Neutrophil (primary cell): ENCODE data around the gene SRP68.
"Not testable (repeated sequence)": the region's sequence is repeated elsewhere in the genome, so short reads cannot be mapped to it uniquely, and the experiment has no call there.

ENCODE experiments used
- H3K27ac ChIP-seq: fragments of 200-600 bp; sonication (generic); 2 replicates; pipeline ENCODE4 v1.5.1; 2016; ENCODE audit warnings: mild to moderate bottlenecking, moderate library complexity
- H3K27me3 ChIP-seq: fragments of 200-600 bp; sonication (generic); 2 replicates; pipeline ENCODE4 v1.6.0; 2016; ENCODE audit warnings: mild to moderate bottlenecking
- H3K36me3 ChIP-seq: fragments of 200-600 bp; sonication (generic); 2 replicates; pipeline ENCODE4 v1.5.1; 2017
- H3K4me1 ChIP-seq, 2 experiments: fragments of 200-600 bp in 1 of 2; sonication (generic) in 1 of 2; 1 replicate in 1 of 2; 2 replicates in 1 of 2; pipeline versions ENCODE4 v1.5.1 to v1.6.1; 2013 to 2016; ENCODE audit warnings: low read depth in 1 of 2, low read length in 1 of 2, mild to moderate bottlenecking in 1 of 2, moderate library complexity in 1 of 2; ENCODE audit not compliant: control insufficient read depth in 1 of 2, insufficient read depth in 1 of 2
- H3K4me3 ChIP-seq, 2 experiments: fragments of 200-600 bp in 1 of 2; sonication (generic) in 1 of 2; 1 replicate in 1 of 2; 2 replicates in 1 of 2; pipeline ENCODE4 v1.5.1; 2013 to 2016; ENCODE audit warnings: low read depth in 1 of 2, low read length in 1 of 2, mild to moderate bottlenecking in 1 of 2, moderate library complexity in 1 of 2
- H3K9me3 ChIP-seq: fragments of 200-600 bp; sonication (generic); 2 replicates; pipeline ENCODE4 v1.5.1; 2016
- CTCF ChIP-seq: fragments of 200-600 bp; sonication (generic); IDR thresholded peaks from 2 replicates; pipeline ENCODE4 v1.5.1; 2016; ENCODE audit warnings: antibody characterized with exemption

The SRP68 gene

GRCh38 chr17:76080768-76081287, 8.5 kb upstream of the SRP68 start:
- H3K4me1 ChIP-seq: peaks cover 25 to 29% of the 10 kb centered on the region in 2 experiments
- no peaks in the 10 kb centered on the region for H3K9me3 ChIP-seq
- peaks cover 47% of the 10 kb centered on the region for H3K36me3 ChIP-seq
- H3K27ac ChIP-seq: no peak overlapping the region
- H3K27me3 ChIP-seq: peaks cover 50% of the 10 kb centered on the region
- TF ChIP-seq CTCF: no peak
- no peak overlapping the region for H3K4me3 ChIP-seq

DNA sequence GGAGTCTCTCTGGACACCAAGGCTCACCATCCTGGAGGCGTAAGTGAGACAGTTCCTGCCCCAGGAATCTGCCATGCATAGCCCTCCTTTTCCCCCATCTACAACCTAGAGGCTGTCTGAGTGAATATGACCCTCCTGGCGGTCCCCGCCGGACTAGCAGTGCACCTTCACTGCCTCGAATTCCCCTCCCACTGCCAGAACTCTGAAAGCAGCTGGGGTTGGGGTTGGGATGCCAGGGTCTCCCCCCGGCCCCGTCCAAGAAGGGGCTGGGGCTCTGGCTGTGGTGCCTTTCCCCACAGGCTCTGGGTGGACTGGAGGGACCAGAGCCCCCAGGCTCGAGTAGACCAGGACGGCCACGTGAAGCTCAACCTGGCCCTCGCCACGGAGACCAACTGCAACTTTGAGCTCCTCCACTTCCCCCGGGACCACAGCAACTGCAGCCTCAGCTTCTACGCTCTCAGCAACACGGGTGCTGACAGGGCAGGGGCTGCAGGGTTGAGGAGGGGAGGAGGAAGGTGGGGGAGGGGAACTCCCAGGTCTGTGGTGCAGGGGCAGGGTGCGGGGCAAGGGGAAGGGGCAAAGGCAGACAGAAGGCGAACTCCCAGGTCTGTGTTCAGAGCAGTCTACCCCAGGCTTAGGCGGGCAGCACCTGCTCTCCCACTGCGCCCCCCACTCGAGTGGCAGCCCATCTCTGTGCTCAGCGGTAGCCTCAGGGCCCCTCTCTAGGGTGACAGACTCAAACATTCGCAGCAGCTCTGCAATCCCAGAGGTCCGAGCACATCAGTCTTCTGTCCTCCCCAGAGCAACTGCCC, 7.8 kb upstream of the SRP68 start:
- Histone ChIP-seq H3K9me3 (no peaks in the 10 kb centered on the region), H3K27me3 (peaks cover 57% of the 10 kb centered on the region), H3K36me3 (peaks cover 41% of the 10 kb centered on the region), H3K4me3 (no peak overlapping the region), H3K27ac (no peak overlapping the region), H3K4me1 (peaks cover 32 to 36% of the 10 kb centered on the region in 2 experiments)
- no peak for TF ChIP-seq CTCF

GRCh38 chr17:76079535-76079955, 7.2 kb upstream of the SRP68 start:
- TF ChIP-seq CTCF: no peak
- peaks cover 63% of the 10 kb centered on the region for H3K27me3 ChIP-seq
- no peak overlapping the region for H3K27ac ChIP-seq
- H3K36me3 ChIP-seq: peaks cover 34% of the 10 kb centered on the region
- H3K4me3 ChIP-seq: no peak overlapping the region
- H3K9me3 ChIP-seq: no peaks in the 10 kb centered on the region
- H3K4me1 ChIP-seq: peaks cover 38 to 42% of the 10 kb centered on the region in 2 experiments

GRCh38 chr17:76078860-76079534, 6.7 kb upstream of the SRP68 start, which contains the start of gene ZACN:
ZACN (plus strand) TSS chr17:76079182; CDS start chr17:76079265, 83 bp downstream.
- Histone ChIP-seq H3K4me1 (peaks cover 43 to 46% of the 10 kb centered on the region in 2 experiments), H3K36me3 (peaks cover 29% of the 10 kb centered on the region), H3K27ac (no peak within 1 kb of the TSS), H3K27me3 (peaks cover 69% of the 10 kb centered on the region), H3K9me3 (no peaks in the 10 kb centered on the region), H3K4me3 (no peak within 1 kb of the TSS)
- no peak for TF ChIP-seq CTCF

GRCh38 chr17:76078370-76078769, 6.1 kb upstream of the SRP68 start:
- not testable (repeated sequence) for H3K4me3 ChIP-seq, H3K9me3 ChIP-seq, H3K27ac ChIP-seq
- H3K27me3 ChIP-seq: peaks cover 75% of the 10 kb centered on the region
- peaks cover 43 to 46% of the 10 kb centered on the region in 2 experiments for H3K4me1 ChIP-seq
- peaks cover 23% of the 10 kb centered on the region for H3K36me3 ChIP-seq
